AG09319 (cell line): ENCODE data around the gene USP37.
"Not testable (repeated sequence)": the region's sequence is repeated elsewhere in the genome, so short reads cannot be mapped to it uniquely, and the experiment has no call there.

Source experiments
- DNase-seq: peaks from one replicate; pipeline ENCODE4 v3.0.0-alpha.2; 2010; ENCODE audit warnings: low read depth; ENCODE audit errors: extremely low read depth
- TF ChIP-seq, protein P1 (sequence below): IDR thresholded peaks from 2 replicates; pipeline ENCODE4 v1.5.1; 2011; ENCODE audit warnings: low read depth, mild to moderate bottlenecking, inconsistent platforms, low read length, moderate library complexity

The USP37 gene

DNA sequence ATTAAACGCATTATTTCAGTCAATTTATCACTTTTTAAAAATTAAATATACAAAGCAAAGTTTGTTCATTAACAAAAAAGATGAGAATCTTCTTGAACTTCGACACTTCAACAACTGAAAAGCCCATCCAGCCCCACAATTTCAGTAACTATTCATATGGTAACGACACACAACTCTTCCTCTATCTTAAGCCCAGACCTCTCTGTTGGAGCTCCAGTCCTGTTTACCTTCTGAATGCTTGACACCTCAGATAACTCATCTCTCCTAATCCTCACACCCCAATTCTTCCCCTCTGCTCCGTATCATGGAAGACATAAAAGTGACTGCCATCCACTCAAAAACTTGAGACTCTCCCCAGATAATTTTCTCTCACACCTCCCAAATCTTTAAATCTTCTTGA, 12.6 kb downstream of the USP37 start:
- TF ChIP-seq, protein P1, sequence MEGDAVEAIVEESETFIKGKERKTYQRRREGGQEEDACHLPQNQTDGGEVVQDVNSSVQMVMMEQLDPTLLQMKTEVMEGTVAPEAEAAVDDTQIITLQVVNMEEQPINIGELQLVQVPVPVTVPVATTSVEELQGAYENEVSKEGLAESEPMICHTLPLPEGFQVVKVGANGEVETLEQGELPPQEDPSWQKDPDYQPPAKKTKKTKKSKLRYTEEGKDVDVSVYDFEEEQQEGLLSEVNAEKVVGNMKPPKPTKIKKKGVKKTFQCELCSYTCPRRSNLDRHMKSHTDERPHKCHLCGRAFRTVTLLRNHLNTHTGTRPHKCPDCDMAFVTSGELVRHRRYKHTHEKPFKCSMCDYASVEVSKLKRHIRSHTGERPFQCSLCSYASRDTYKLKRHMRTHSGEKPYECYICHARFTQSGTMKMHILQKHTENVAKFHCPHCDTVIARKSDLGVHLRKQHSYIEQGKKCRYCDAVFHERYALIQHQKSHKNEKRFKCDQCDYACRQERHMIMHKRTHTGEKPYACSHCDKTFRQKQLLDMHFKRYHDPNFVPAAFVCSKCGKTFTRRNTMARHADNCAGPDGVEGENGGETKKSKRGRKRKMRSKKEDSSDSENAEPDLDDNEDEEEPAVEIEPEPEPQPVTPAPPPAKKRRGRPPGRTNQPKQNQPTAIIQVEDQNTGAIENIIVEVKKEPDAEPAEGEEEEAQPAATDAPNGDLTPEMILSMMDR, result no peak
- DNase-seq, result no peak

DNA sequence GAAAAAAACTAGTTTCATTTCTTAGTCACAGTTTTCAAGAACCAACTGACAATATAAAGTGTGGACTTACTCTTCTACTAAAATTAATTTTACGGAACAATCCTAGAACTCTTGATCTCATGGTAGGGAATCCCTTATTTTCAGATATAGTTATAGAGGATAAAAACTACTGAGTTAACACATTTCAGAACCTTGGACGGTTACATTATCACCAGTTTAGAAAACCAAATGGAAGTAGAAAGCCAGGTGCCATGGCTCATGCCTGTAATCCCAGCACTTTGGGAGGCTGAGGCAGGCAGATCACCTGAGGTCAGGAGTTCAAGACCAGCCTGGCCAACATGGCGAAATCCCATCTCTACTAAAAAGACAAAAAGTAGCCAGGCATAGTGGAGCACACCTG, 13.9 kb downstream of the USP37 start:
- DNase-seq, result not testable (repeated sequence)

DNA sequence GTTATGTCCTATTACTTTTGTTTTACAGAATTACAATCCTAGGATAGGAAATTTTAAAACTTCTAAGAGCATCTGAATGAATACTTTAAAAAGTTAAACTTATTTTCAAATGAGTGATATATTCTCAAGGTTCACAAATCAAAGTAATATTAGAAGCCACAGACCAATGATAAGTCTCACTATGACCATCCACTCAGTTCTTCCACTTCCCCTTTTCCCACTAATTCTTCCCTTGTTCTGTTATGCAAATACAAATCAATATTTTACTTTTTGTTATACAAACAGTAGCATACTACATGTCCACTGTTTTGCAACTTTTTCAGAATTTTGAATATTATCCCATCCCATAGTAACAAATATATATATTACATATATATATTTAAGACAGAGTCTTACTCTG, 20.2 kb downstream of the USP37 start:
- TF ChIP-seq, protein P1, result no peak
- no peak for DNase-seq

DNA sequence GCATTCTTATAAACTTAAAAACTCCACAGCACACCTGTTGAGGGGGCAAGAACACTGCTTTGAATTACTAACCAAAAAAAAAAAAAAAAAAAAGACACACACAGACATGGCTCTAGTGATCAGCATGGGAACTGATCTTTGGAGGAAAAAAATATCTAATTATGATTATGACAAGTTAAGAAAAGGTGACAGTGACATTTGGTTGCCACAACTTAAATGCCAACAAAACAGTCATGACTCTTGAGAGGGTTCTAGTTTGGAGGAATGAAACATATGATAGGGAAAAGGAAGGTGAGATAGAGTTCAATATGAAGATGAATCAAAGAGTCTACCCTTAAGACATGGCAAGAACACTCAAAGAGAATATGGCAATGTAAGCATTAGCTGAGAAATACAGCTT, 20.6 kb downstream of the USP37 start:
- no peak for DNase-seq
- TF ChIP-seq, protein P1, result no peak

DNA sequence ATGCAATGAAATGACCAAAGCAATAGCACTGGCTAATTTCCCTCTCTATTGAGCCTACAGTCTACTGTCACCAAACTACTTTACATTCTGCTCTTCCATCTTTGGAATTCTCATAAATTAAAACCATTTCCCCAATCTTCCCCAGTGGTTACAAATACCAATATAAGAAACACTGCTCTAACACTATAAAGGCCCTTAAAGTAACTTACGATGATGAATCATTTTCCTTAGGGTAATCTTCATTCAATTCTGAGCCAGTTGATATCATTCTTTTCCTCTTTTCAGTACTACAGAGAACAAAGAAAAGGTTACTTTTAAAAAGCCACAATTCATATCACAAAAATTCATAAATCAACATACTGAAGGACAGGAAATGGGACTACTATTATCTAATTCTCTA, 22.1 kb downstream of the USP37 start:
- TF ChIP-seq, protein P1, result no peak
- no peak for DNase-seq

DNA sequence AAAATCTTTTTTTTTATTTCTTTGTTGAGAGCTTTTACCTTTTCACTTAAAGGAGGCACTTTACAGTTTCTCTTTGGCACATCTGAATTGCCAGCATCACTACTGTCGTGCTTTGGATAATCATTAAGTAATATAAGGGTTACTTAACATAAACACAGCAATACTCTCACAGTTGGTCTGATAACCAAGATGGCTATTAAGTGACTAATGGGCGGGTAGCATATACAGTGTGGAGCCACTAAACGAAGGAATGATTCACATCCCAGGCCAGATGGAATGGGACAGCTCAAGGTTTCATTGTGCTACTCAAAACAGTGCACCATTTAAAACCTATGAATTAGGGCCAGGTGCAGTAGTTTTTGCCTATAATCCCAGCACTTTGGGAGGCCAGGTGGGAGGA, 28.1 kb downstream of the USP37 start:
- TF ChIP-seq, protein P1, result no peak
- no peak for DNase-seq

DNA sequence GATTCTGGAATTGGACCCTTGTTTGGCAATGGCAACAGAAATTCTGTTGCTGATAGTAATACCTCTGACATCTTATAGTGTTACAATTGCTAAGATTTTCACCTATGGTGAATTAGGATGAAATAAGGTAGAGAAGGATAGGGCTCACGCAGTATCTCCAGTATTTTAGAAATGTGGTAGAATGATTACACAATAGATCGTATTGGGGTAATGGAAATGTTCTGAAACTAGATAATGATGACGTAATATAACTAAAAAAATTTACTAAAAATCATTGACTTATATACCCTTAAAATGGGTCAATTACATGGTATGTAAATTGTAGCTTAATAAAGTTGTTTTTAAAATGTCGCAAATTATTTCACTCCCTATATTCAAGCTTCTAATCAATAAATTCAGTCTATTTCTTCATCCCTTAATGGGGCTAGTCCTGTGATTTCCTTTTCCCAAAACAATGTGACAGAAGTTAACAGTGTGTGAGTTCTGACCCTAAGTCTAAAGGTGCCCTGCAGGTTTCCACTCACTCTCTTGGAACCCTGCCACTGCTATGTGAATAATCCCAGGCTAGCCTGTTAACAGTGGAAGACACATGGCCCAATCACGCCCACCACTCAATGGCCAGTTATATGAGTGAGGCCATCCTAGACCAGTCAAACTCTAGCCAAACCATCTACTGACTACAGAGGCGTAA, 31.2 kb downstream of the USP37 start:
- TF ChIP-seq, protein P1, result no peak
- no peak for DNase-seq

DNA sequence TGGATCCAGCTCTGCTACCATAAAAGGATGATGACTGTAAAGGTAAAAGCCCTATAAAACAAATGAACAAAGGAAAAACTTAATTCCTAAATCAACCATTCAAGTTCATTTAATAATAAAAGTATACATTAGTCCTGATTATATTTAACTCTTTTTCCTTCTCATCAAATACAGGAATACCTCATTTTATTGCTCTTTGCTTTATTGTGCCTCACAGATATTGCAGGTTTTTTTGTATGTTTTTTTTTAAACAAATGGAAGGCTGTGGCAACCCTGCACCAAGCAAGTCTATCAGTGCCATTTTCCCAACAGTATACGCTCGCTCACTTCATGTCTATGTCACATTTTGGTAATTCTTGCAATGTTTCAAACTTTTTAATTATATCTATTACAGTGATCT, 38.2 kb downstream of the USP37 start:
- TF ChIP-seq, protein P1, result no peak
- no peak for DNase-seq

DNA sequence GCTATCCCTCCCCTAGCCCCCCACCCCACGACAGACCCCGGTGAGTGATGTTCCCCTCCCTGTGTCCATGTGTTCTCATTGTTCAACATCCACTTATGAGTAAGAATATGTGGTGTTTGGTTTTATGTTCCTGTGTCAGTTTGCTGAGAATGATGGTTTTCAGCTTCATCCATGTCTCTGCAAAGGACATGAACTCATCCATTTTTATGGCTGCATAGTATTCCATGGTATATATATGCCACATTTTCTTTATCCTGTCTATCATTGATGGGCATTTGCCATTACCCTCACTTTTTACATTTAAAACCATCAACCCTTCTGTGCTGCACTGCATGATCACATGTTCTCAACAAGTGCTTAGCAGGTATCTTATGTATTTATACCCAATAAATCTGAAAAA, 39.7 kb downstream of the USP37 start:
- not testable (repeated sequence) for DNase-seq
